Measurements from ENCODE around the gene USP25. TPM values are rescaled to one million over a fixed set of nuclear protein-coding genes. Genes with fewer than 3 reads are reported as not detected.

Gene USP25
- total RNA-seq, 2 experiments from 2014 or later: 70.4 to 73.4 TPM

DNA sequence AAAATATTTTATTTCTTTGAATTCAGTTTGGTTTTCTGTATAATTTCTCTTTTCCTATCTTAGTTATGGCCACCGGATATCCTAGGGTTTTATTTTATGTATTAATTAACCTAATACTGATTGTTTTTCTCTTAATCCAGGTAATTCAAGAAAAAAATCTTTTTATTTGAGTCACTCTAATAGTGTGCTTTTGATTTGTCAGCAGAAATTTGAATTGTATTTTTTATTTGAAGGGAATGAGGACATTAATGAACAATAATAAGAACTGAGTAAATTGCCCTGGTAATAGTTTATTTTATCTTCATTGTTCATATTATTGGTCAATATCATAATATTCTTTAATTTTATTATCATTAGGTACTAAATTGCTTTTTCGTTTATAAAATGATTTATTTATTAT, 120.1 kb downstream of the USP25 start:
- Mint-ChIP-seq H3K9me3 (no peaks in the 10 kb centered on the region), H3K27me3 (no peaks in the 10 kb centered on the region), H3K27ac (no peak overlapping the region), H3K4me3 (no peak overlapping the region), H3K4me1 (peaks cover 5% of the 10 kb centered on the region), H3K36me3 (peaks cover 9% of the 10 kb centered on the region)
- POLR2A ChIA-PET: no interaction called here
- no peak for ATAC-seq (ENCODE audit: low read depth)
- no peak for DNase-seq

DNA sequence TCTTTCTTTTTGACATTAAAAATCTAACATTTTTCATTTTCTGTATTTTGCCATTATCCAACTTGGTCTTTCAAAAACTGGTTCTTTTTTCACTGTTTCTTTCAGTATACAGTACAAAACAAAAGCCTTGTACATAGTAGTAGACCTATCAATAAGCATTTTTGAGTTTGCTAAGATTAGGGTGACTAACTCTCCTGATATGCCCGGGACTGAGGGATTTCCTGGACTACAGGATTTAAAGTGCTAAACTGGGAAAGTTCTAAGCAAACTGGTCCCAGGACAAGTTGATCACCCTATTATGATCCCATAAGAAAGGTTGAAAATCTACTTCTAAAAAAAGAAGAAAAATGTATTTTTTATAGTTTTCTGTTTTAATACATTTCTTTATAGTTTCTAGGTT, 120.9 kb downstream of the USP25 start:
- Mint-ChIP-seq H3K4me3 (no peak overlapping the region), H3K27ac (no peak overlapping the region), H3K27me3 (no peaks in the 10 kb centered on the region), H3K4me1 (peaks cover 5% of the 10 kb centered on the region), H3K36me3 (peaks cover 10% of the 10 kb centered on the region), H3K9me3 (no peaks in the 10 kb centered on the region)
- DNase-seq (no peak), ATAC-seq (ENCODE audit: low read depth) (no peak)
- POLR2A ChIA-PET: no interaction called here

DNA sequence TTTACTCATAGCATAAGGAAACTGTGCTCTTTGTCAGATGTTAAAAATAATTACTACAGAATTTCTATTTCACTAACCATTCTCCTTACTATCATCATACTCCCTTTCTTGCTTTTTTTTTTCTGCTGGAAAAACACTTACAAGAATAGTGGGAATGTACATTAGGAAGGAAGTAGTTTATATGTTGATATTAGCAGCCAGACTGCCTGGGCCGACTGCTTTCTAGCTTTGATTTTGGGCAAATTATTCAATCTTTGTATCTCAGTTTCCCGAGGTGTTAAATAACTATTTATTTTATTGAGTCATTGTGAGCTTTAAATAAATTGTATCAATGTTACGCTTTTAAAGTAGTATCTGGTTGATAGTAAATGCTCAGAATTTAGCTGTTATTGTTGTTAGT, 122.4 kb downstream of the USP25 start:
- no peak for DNase-seq
- H3K9me3 Mint-ChIP-seq: no peaks in the 10 kb centered on the region
- H3K4me3 Mint-ChIP-seq: no peak overlapping the region
- ATAC-seq (ENCODE audit: low read depth): no peak
- no peak overlapping the region for H3K27ac Mint-ChIP-seq
- H3K27me3 Mint-ChIP-seq: no peaks in the 10 kb centered on the region
- H3K4me1 Mint-ChIP-seq: peaks cover 2% of the 10 kb centered on the region
- POLR2A ChIA-PET: no interaction called here
- peaks cover 14% of the 10 kb centered on the region for H3K36me3 Mint-ChIP-seq

DNA sequence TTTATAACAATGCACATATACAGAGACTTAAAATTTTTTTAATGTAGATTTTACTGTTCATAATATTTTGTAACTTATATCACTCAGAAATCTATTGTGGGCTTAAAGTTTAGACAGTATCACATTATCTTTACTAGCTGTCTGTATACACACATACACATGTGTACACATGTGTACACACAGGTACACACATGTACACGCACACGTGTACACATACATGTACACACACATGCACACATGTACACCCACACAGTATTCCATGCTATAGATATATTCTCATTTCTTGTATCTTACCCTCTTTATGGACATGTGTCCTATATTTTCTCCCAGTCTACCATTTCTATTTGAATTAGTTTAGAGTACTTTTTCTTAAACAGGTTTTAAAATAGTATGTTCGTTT, 123.3 kb downstream of the USP25 start:
- Mint-ChIP-seq H3K4me1 (peaks cover 7% of the 10 kb centered on the region), H3K9me3 (no peaks in the 10 kb centered on the region), H3K4me3 (no peak overlapping the region), H3K27me3 (no peaks in the 10 kb centered on the region), H3K27ac (no peak overlapping the region), H3K36me3 (peaks cover 14% of the 10 kb centered on the region)
- DNase-seq (no peak), ATAC-seq (ENCODE audit: low read depth) (no peak)
- POLR2A ChIA-PET: no interaction called here

DNA sequence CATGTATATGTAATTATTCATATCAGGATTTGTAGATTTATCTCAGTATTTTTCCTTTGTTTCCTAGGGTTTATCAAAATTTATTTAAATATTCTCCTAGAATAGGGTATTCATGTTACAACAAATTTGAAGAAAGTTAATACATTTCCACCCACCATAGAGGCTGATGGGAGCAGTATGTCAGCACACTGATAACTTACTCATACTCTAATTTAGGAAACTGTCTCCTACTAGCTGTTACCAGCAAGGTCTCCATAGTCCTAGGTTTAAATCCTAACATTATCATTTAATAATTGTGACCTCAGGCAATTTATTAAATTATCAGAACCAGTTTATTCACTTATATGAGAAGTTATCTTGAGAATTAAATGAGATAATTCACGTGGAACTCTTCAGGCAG, 127.0 kb downstream of the USP25 start:
- Mint-ChIP-seq H3K4me1 (peaks cover 4% of the 10 kb centered on the region), H3K36me3 (peaks cover 14% of the 10 kb centered on the region), H3K9me3 (no peaks in the 10 kb centered on the region), H3K27me3 (no peaks in the 10 kb centered on the region), H3K4me3 (no peak overlapping the region), H3K27ac (no peak overlapping the region)
- DNase-seq: no peak
- no peak for ATAC-seq (ENCODE audit: low read depth)
- POLR2A ChIA-PET: no interaction called here

DNA sequence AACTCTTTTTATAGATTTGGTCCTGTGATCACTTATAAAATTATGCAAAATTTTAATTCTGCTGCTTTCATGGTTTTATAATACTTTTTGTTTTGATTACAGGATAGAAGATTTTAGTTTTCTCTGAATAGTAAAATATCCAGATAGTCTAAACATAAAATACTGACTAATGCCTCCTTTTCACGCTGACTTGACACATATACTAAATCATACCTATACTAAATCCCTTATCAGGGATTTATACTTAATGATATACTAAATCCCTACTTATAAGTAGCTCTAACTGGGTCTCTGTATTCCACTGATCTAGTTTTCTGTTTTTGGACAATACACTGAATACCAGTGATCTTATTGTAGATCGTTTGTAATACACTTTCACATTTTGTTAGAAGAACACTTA, 128.0 kb downstream of the USP25 start:
- H3K4me3 Mint-ChIP-seq: no peak overlapping the region
- H3K27me3 Mint-ChIP-seq: no peaks in the 10 kb centered on the region
- DNase-seq (no peak), ATAC-seq (ENCODE audit: low read depth) (no peak)
- H3K9me3 Mint-ChIP-seq: no peaks in the 10 kb centered on the region
- POLR2A ChIA-PET: no interaction called here
- peaks cover 4% of the 10 kb centered on the region for H3K4me1 Mint-ChIP-seq
- H3K27ac Mint-ChIP-seq: no peak overlapping the region
- peaks cover 14% of the 10 kb centered on the region for H3K36me3 Mint-ChIP-seq

DNA sequence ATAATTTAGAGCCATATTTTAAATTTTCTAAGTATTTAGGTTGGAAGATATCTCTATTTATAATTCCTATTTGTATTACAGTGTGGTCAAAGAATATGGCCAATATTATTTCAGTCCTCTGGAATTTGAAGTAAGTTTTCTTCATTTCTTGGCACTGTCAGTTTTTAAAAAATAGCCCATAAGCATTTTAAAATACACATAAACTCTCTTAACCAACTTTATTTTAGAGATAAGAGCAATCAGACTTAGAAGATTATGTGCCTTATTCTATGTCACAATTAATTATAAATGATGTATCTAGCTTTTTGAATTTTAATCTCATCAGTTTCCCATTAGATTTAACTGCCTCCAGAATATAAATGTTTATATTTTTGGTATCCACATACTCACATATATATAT, 130.8 kb downstream of the USP25 start:
- POLR2A ChIA-PET: no interaction called here
- Mint-ChIP-seq H3K36me3 (peaks cover 9% of the 10 kb centered on the region), H3K4me3 (no peak overlapping the region), H3K9me3 (no peaks in the 10 kb centered on the region), H3K4me1 (peaks cover 4% of the 10 kb centered on the region), H3K27ac (no peak overlapping the region), H3K27me3 (no peaks in the 10 kb centered on the region)
- ATAC-seq (ENCODE audit: low read depth): no peak
- DNase-seq: no peak

DNA sequence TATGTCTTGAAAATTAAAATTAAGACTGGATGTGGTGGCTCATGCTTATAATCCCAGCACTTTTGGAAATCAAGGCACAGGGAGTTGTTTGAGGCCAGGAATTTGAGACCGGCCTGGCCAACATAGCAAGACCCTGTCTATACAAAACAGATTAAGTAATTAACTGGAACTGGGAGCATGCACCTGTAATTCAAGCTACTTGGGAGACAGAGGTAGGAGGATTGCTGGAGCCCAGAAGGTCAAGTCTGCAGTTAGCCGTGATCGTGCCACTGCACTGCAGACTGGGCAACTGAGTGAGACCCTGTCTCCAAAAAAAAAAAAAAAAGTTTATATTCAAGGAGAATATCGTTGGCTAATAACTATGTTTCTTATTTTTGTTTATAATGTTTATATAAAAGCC, 139.2 kb downstream of the USP25 start:
- H3K27me3 Mint-ChIP-seq: no peaks in the 10 kb centered on the region
- peaks cover 14% of the 10 kb centered on the region for H3K36me3 Mint-ChIP-seq
- H3K4me1 Mint-ChIP-seq: no peaks in the 10 kb centered on the region
- DNase-seq: no peak
- no peak overlapping the region for H3K27ac Mint-ChIP-seq
- POLR2A ChIA-PET: no interaction called here
- H3K4me3 Mint-ChIP-seq: no peak overlapping the region
- no peak for ATAC-seq (ENCODE audit: low read depth)
- no peaks in the 10 kb centered on the region for H3K9me3 Mint-ChIP-seq

DNA sequence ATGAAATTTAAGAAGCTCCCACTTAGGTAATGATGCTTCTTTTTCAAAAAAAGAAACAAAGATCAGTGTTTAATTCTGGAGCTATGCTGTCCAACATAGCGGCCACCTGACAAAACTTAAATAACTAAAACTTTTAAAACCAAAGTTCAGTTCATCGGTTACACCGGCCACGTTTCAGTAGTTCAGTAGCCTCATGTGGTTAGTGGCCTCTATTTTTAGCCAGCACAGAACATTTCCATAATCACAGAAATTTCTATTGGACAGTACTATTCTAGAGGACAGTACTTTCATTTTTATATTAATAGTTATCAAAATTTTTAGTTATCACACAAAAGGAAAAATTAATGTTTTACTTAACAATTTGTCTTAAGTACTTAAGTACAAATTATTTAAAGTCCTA, 141.0 kb downstream of the USP25 start:
- Mint-ChIP-seq H3K27ac (no peak overlapping the region), H3K4me1 (no peaks in the 10 kb centered on the region)
- POLR2A ChIA-PET: no interaction called here

DNA sequence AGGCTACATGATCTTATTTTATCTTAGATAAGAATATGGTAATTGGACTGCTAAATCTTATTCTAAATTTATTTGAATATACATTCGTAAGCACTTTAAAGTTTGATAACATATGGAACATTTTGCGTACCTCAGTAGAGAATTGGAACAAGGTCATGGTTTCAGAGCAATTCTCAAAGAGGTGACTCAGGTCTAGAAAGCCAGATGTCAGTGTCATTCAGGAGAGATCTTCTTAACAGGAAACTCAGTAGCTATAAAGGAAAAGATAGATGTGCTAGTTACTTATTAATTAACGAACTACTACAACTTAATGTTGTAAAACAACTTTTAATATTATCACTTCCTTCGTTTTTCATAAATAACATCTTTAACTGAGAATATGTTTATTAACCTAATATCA, 142.5 kb downstream of the USP25 start:
- POLR2A ChIA-PET: no interaction called here
- H3K9me3 Mint-ChIP-seq: no peaks in the 10 kb centered on the region
- no peaks in the 10 kb centered on the region for H3K27me3 Mint-ChIP-seq
- H3K4me3 Mint-ChIP-seq: no peak overlapping the region
- H3K27ac Mint-ChIP-seq: no peak overlapping the region
- peaks cover 1% of the 10 kb centered on the region for H3K4me1 Mint-ChIP-seq
- no peak for DNase-seq
- no peak for ATAC-seq (ENCODE audit: low read depth)
- H3K36me3 Mint-ChIP-seq: peaks cover 29% of the 10 kb centered on the region

More for the DNA sequence above, 141.0 kb downstream of the USP25 start:
- Mint-ChIP-seq H3K4me3 (no peak overlapping the region), H3K9me3 (no peaks in the 10 kb centered on the region), H3K27me3 (no peaks in the 10 kb centered on the region), H3K36me3 (peaks cover 24% of the 10 kb centered on the region)
- ATAC-seq (ENCODE audit: low read depth): no peak
- DNase-seq: no peak

DNA sequence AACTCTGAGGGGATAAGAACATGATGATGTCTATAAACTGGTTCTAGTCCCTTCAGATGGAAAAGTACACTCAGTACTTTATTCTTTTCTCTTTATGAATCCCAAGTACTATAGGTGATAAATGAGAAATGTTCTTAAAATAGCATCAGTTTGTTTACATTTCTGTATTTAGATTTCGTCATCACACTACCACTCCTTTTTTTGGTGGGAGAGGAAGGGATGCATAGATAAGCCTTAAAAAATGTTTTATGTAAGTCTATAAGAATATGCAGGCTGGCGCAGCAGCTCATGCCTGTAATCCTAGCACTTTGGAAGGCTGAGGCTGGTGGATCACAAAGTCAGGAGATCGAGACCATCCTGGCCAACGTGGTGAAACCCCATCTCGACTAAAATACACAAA, 144.8 kb downstream of the USP25 start:
- no peaks in the 10 kb centered on the region for H3K9me3 Mint-ChIP-seq
- H3K36me3 Mint-ChIP-seq: peaks cover 31% of the 10 kb centered on the region
- POLR2A ChIA-PET: no interaction called here

DNA sequence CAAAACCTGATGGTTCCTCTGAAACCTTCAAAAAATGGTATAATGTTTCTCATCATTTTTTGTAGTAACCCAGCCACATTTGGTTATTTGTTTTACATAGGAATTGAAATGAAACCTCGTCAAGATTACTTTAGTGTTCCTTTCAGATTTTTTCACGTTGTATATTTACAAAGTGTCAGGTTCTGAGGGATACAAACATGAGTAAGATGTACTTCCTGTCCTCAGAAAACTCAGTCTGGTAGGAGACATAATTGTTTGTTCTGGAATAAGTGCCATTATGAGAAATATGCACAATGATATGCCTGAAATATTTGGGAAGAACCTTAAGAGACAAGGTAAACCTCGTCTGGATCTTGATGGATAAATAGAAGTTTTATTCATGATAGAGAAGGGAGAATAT, 145.5 kb downstream of the USP25 start:
- Mint-ChIP-seq H3K4me3 (no peak overlapping the region), H3K27me3 (no peaks in the 10 kb centered on the region), H3K4me1 (peaks cover 1% of the 10 kb centered on the region), H3K27ac (no peak overlapping the region), H3K36me3 (peaks cover 35% of the 10 kb centered on the region), H3K9me3 (peaks cover under 1% of the 10 kb centered on the region)
- POLR2A ChIA-PET: no interaction called here
- ATAC-seq (ENCODE audit: low read depth): no peak
- no peak for DNase-seq

More for the DNA sequence above, 144.8 kb downstream of the USP25 start:
- Mint-ChIP-seq H3K4me3 (no peak overlapping the region), H3K4me1 (peaks cover 1% of the 10 kb centered on the region), H3K27me3 (no peaks in the 10 kb centered on the region), H3K27ac (no peak overlapping the region)
- ATAC-seq (ENCODE audit: low read depth) (no peak), DNase-seq (no peak)

DNA sequence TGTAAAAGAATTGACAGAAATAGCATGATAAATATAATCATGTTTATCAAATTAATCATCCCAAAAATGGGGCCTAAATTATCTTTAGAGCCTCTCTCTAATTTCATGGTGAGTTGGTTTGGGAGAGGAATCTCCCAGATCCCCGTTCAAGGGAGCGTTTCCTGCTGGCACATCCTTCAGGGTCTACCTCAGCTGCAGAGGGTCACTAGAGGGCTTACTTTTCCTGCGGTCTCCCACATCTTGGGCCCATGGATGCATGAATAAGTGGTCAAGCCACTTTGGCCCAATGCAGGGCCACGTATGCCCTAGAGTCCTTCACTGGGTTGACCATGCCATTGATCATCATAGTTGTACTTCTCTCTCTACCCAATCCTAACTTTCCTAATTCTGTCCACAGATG, 164.1 kb downstream of the USP25 start:
- Mint-ChIP-seq H3K36me3 (no peaks in the 10 kb centered on the region), H3K9me3 (no peaks in the 10 kb centered on the region), H3K4me1 (no peaks in the 10 kb centered on the region), H3K27me3 (no peaks in the 10 kb centered on the region), H3K27ac (no peak overlapping the region), H3K4me3 (no peak overlapping the region)
- ATAC-seq (ENCODE audit: low read depth) (no peak), DNase-seq (no peak)
- POLR2A ChIA-PET: no interaction called here

DNA sequence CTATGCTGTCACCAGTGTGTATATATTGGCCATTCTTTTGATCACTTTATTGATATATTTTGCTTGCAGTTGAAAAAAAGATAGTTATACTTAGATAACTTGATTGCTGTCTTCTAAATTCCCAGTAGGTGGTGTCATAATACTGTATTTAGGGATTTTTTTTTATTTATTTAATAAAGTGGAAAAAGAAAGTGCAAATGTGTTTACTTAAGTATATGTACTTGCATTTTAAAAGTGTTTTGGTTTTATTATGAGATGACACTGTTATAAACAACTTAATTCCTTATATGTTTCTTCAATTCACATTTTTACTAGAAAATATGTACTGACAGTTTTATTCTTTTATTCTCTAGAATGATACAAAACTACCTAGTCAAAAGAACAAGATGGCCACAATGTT, 164.8 kb downstream of the USP25 start:
- no peaks in the 10 kb centered on the region for H3K36me3 Mint-ChIP-seq
- ATAC-seq (ENCODE audit: low read depth) (no peak), DNase-seq (no peak)
- POLR2A ChIA-PET: no interaction called here
- peaks cover 3% of the 10 kb centered on the region for H3K9me3 Mint-ChIP-seq
- H3K4me3 Mint-ChIP-seq: no peak overlapping the region
- no peak overlapping the region for H3K27ac Mint-ChIP-seq
- H3K4me1 Mint-ChIP-seq: no peaks in the 10 kb centered on the region
- peaks cover 6% of the 10 kb centered on the region for H3K27me3 Mint-ChIP-seq
